Thoracic aorta (tissue), 2 donors: ENCODE results near the gene IRAK2. TPM values are rescaled to one million over a fixed set of nuclear protein-coding genes. Genes with fewer than 3 reads are reported as not detected.

ENCODE experiments used
- ATAC-seq: fragments of 150-250 bp; one replicate; pipeline ENCODE4 v1.8.0; 2017; ENCODE audit warnings: low read depth; ENCODE audit not compliant: insufficient number of reproducible peaks, low FRiP score
- DNase-seq: peaks from one replicate; pipeline ENCODE4 v3.0.0-alpha.2; 2020; ENCODE audit warnings: low spot score
- H3K27ac ChIP-seq, 2 donors: fragments of 200-600 bp; sonication (generic); 1 replicate in 1 of 2; 2 replicates in 1 of 2; pipeline ENCODE4 v1.5.1; 2016; ENCODE audit warnings: mild to moderate bottlenecking in 2 of 2, moderate library complexity in 2 of 2
- H3K27me3 ChIP-seq: fragments of 200-600 bp; sonication (generic); replicated peaks from 2 replicates; pipeline ENCODE4 v1.6.0; 2016; ENCODE audit warnings: mild to moderate bottlenecking; ENCODE audit not compliant: insufficient read depth
- H3K36me3 ChIP-seq: fragments of 200-600 bp; sonication (generic); one replicate; pipeline ENCODE4 v1.5.1; 2016
- H3K4me1 ChIP-seq, 2 donors: fragments of 200-600 bp; sonication (generic); 1 replicate in 1 of 2; 2 replicates in 1 of 2; pipeline versions ENCODE4 v1.5.1 to v1.6.0; 2016; ENCODE audit warnings: low read depth in 2 of 2, mild to moderate bottlenecking in 1 of 2; ENCODE audit not compliant: control insufficient read depth in 1 of 2
- H3K4me3 ChIP-seq: fragments of 200-600 bp; sonication (generic); 2 replicates; pipeline ENCODE4 v1.5.1; 2016; ENCODE audit warnings: mild to moderate bottlenecking
- H3K9me3 ChIP-seq: fragments of 200-600 bp; sonication (generic); 2 replicates; pipeline ENCODE4 v1.5.1; 2016
- CTCF ChIP-seq: fragments of 200-600 bp; sonication (generic); IDR thresholded peaks from one replicate; pipeline ENCODE4 v1.5.1; 2019; ENCODE audit warnings: antibody characterized with exemption
- total RNA-seq, 2 donors: library from RNA; depleted of rRNA; stranded (reverse); fragments of >200 nt; gene quantifications; one replicate each; pipeline versions ENCODE4 v1.1.0 to v1.2.3, GENCODE V29; 2016

IRAK2 gene
- total RNA-seq, 2 donors from 2014 or later = 5.7 to 13.8 TPM

- peaks cover 26 to 28% of the 10 kb centered on the region in 2 donors for H3K4me1 ChIP-seq
- DNase-seq = no peak
- TF ChIP-seq CTCF = no peak
- ATAC-seq = no peak
- H3K4me3 ChIP-seq = peak overlapping the region; percentile 97
- H3K27me3 ChIP-seq = no peaks in the 10 kb centered on the region
- H3K27ac ChIP-seq = peak overlapping the region in 1 of 2 donors; percentile 95
- H3K9me3 ChIP-seq = no peaks in the 10 kb centered on the region
- peaks cover 6% of the 10 kb centered on the region for H3K36me3 ChIP-seq
These were observed 21.8 kb upstream of the IRAK2 start for GRCh38 chr3:10142707-10143560.

- Histone ChIP-seq H3K4me1 (peaks cover 26 to 28% of the 10 kb centered on the region in 2 donors), H3K9me3 (no peaks in the 10 kb centered on the region), H3K27ac (no peak overlapping the region), H3K27me3 (no peaks in the 10 kb centered on the region), H3K4me3 (no peak overlapping the region), H3K36me3 (peaks cover 24% of the 10 kb centered on the region)
- no peak for TF ChIP-seq CTCF
- ATAC-seq = no peak
- no peak for DNase-seq
These were observed 19.0 kb upstream of the IRAK2 start for GRCh38 chr3:10145685-10146084.

- Histone ChIP-seq H3K4me1 (peaks cover 9% of the 10 kb centered on the region in 2 donors), H3K27ac (no peak overlapping the region), H3K27me3 (no peaks in the 10 kb centered on the region), H3K4me3 (no peak overlapping the region), H3K9me3 (no peaks in the 10 kb centered on the region), H3K36me3 (peaks cover 40% of the 10 kb centered on the region)
- no peak for TF ChIP-seq CTCF
- DNase-seq = no peak
- no peak for ATAC-seq
These were observed 15.5 kb upstream of the IRAK2 start for GRCh38 chr3:10149226-10149625.

- Histone ChIP-seq H3K4me3 (no peak overlapping the region), H3K9me3 (no peaks in the 10 kb centered on the region), H3K36me3 (peaks cover 40% of the 10 kb centered on the region), H3K27ac (no peak overlapping the region), H3K27me3 (no peaks in the 10 kb centered on the region), H3K4me1 (peaks cover 0 to 3% of the 10 kb centered on the region in 2 donors)
- TF ChIP-seq CTCF = no peak
- ATAC-seq (no peak), DNase-seq (no peak)
These were observed 13.7 kb upstream of the IRAK2 start for GRCh38 chr3:10150987-10151386.

- Histone ChIP-seq H3K9me3 (no peaks in the 10 kb centered on the region), H3K36me3 (peaks cover 24% of the 10 kb centered on the region), H3K27ac (no peak overlapping the region), H3K4me1 (no peaks in the 10 kb centered on the region), H3K27me3 (no peaks in the 10 kb centered on the region), H3K4me3 (no peak overlapping the region)
- ATAC-seq = no peak
- DNase-seq = no peak
- no peak for TF ChIP-seq CTCF
These were observed 10.2 kb upstream of the IRAK2 start for GRCh38 chr3:10154335-10155122.
